HG03064 (cell line): Measurements from ENCODE around the gene ANKRD35.
A peak's percentile ranks its signal among the peaks of the same experiment; 100 is the strongest.
"Not testable (repeated sequence)": the region's sequence is repeated elsewhere in the genome, so short reads cannot be mapped to it uniquely, and the experiment has no call there.

Experiments
- ATAC-seq: cut with Tn5 transposase; IDR thresholded peaks from one replicate; pipeline ENCODE4 v1.9.1; 2021; ENCODE audit warnings: low read depth; ENCODE audit not compliant: unreplicated experiment

The ANKRD35 gene, protein sequence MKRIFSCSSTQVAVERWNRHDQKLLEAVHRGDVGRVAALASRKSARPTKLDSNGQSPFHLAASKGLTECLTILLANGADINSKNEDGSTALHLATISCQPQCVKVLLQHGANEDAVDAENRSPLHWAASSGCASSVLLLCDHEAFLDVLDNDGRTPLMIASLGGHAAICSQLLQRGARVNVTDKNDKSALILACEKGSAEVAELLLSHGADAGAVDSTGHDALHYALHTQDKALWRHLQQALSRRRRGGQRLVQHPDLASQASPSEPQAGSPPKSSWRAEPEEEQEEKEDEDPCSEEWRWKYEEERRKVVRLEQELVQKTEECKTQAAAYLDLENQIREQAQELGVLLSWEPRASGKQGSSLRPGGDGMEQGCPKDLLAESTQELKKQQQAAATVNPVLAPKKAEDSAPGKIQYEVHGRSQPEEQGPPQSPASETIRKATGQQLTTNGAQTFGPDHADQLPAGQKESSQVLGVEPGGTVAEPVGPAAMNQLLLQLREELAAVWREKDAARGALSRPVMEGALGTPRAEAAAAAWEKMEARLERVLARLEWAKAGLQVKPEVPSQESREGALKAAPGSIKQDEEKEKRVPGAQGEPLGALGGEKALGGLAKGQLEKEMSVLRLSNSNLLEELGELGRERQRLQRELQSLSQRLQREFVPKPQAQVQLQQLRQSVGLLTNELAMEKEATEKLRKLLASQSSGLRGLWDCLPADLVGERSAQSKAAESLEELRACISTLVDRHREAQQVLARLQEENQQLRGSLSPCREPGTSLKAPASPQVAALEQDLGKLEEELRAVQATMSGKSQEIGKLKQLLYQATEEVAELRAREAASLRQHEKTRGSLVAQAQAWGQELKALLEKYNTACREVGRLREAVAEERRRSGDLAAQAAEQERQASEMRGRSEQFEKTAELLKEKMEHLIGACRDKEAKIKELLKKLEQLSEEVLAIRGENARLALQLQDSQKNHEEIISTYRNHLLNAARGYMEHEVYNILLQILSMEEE

DNA sequence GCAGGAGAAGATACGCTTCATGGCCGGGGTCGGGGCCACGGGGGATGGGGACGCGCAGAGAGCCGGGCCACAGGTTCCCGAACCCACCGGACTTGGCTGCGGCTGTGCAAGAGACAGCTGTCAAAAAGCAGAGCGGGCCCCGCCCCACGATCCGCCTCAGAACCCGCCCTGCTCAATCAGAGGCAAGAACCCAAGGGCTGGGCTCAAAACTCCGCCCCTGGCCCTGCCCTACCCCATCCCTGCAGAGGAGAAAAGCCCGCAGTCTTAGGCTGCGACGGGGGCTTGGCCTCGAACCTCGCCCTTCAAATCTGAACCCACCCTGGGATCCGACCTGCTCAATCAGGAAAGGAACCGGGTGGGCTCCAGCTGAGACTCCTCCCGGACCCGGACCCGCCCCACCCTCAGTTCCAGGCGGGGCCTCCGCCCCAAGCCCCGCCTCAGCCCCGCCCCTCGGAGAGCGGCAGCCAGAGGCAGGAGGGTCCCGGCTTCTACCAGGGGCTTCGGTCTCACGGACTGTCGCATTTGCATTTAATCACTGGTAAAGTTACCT lies at the start of gene ANKRD35:
ANKRD35 (minus strand) TSS at position 129 of the 550 bp plus-strand sequence; CDS start at position 21, 108 bp downstream.
- ATAC-seq = peak; percentile 99

DNA sequence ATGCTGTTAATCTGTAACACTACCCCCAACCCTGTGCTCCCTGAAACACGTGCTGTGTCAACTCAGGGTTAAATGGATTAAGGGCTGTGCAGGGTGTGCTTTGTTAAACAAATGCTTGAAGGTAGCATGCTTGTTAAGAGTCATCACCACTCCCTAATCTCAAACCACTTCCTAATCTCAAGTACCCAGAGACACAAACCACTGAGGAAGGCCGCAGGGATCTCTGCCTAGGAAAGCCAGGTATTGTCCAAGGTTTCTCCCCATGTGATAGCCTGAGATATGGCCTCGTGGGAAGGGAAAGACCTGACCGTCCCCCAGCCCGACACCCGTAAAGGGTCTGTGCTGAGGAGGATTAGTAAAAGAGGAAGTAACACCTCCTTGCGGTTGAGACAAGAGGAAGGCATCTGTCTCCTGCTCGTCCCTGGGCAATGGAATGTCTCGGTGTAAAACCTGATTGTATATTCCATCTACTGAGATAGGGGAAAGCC lies 46.9 kb upstream of the ANKRD35 start:
- not testable (repeated sequence) for ATAC-seq

DNA sequence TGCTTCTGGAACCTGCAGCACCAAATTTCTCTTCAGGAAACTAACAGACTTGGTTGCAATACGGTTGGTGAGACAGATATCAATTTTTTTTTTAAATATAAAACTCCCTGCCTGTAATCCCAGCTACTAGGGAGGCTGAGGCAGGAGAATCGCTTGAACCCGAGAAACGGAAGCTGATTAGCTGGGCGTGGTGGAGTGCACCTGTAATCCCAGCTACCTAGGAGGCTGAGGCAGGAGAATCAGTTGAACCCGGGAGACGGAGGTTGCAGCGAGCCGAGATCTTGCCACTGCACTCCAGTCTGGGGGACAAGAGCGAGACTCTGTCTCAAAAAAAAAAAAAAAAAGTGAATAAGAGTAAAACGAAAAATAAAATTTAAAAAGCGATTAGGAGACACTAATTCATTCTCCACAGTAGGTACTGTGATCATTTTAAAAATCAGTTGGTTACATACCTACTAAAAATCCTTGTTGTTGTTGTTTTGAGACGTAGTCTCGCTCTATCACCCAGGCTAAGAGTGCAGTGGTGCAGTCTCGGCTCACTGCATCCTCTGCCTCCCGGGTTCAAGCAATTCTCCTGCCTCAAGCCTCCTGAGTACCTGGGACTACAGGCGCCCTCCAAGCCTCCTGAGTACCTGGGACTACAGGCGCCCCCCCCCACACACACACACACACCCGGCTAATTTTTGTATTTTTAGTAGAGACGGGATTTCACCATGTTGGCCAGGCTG lies 42.4 kb upstream of the ANKRD35 start:
- ATAC-seq = no peak

DNA sequence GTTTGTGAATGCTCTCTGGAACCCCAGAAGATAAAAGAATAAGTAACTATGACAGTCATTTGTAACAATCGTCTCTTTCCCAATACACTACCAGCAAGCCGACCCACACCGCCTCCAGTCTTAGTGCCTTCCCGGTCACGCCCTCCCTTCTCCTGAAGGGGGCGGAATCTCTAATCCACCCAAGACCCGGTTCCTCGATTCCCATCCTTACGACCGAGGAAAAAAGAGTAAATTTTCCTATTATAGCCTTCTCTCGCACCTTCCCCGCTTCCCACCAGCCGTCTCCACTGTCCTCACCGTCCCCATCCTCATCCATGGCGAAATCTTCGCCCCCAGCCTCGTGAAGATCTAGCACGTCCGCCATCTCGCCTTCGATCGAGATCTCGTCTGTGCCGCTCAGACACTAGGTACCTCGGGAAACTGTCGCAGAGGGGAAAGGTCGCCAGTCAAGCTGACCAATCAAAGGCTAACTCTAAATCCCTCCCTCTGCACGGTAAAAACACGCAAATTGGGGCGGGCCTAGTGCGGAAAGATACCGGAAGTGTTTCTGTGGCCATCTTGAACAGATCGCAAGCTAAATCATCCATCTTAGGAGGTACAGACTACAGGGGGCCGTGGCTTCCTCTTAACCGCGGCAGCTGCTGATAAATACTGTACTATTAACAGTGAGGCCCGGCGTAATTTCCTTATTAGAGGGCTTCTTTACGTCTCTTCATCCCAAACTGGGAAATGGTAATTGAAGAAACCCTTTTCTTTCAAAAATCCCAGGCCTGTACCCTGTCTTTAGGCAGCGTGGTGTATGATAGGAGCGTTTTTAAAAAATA lies 41.6 kb upstream of the ANKRD35 start, which contains the start of gene RBM8A:
RBM8A (minus strand) TSS at position 422 of the 824 bp plus-strand sequence; CDS start at position 364, 58 bp downstream.
- ATAC-seq = peak; percentile 89

DNA sequence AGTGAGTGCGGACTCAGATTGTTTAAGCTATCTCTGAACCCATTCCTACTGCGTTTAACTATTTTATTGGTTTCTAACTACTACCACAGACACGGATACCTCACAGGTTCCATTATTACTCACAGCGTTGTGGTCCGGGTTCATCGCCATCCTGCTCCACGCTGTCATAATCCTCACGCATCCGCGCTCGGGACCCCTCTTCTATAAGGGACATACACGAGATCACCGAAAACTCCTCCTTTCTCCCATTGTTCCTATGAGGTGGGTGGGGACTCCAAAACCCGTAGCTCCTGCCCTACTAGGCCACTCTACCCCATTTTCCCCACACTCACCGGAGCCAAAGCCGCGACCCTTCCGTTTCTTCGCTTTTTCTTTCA lies 41.0 kb upstream of the ANKRD35 start:
- ATAC-seq = no peak

DNA sequence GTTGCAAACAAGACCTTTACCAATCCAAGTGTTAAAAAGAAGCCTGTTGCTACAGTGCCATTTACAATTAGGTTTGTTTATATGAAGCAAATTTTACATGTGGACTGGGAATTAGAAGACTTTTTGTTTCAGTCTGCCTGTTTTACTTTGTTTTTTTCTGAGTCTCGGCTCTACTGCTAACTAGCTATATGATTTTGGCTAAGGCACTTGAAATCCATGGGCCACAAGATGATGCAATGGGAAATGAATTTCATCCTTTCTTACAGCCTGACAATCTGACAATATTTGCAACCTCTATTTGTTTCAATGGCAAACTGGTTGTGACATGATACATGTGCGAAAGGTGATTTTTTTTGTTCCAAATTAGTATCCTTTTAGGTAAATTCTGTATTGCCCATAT lies 36.6 kb upstream of the ANKRD35 start:
- no peak for ATAC-seq

DNA sequence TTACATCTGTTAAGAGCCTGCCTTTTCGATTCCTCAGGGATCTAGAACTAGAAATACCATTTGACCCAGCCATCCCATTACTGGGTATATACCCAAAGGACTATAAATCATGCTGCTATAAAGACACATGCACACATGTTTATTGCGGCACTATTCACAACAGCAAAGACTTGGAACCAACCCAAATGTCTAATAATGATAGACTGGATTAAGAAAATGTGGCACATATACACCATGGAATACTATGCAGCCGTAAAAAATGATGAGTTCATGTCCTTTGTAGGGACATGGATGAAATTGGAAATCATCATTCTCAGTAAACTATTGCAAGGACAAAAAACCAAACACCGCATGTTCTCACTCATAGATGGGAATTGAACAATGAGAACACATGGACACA lies 34.6 kb upstream of the ANKRD35 start:
- ATAC-seq = not testable (repeated sequence)

DNA sequence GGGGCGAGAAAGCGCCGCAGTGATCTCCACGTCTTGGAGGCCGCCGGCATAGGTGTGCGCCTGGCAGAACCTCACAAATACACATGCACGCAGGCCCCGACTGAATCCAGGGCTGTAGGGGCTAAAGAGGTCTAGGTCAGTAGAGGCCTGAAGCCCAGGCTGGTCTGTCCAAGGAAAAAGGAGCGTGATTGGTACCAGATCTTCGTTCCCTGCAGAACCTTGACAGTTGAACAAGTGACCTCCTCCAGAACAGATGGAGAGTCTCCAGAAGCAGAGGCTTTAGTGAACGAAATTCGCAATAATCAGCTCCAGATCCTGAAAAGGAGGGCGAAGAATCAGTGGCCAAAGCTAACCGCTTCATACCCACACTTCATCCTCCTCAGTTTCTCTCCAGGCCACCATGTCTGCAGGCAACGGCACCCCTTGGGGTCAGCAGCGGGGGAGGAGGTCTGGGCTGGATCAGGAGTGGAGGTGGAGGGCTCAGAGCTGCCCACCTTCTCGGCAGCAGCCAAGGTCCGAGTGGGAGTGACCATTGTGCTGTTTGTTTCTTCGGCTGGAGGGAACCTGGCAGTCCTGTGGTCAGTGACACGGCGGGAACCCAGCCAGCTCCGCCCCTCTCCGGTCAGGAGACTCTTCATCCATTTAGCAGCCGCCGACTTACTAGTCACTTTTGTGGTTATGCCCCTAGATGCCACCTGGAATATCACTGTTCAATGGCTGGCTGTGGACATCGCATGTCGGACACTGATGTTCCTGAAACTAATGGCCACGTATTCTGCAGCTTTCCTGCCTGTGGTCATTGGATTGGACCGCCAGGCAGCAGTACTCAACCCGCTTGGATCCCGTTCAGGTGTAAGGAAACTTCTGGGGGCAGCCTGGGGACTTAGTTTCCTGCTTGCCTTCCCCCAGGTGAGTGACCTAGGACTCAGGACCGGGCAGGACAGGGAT lies 33.6 kb upstream of the ANKRD35 start:
- ATAC-seq = peak; percentile 19

DNA sequence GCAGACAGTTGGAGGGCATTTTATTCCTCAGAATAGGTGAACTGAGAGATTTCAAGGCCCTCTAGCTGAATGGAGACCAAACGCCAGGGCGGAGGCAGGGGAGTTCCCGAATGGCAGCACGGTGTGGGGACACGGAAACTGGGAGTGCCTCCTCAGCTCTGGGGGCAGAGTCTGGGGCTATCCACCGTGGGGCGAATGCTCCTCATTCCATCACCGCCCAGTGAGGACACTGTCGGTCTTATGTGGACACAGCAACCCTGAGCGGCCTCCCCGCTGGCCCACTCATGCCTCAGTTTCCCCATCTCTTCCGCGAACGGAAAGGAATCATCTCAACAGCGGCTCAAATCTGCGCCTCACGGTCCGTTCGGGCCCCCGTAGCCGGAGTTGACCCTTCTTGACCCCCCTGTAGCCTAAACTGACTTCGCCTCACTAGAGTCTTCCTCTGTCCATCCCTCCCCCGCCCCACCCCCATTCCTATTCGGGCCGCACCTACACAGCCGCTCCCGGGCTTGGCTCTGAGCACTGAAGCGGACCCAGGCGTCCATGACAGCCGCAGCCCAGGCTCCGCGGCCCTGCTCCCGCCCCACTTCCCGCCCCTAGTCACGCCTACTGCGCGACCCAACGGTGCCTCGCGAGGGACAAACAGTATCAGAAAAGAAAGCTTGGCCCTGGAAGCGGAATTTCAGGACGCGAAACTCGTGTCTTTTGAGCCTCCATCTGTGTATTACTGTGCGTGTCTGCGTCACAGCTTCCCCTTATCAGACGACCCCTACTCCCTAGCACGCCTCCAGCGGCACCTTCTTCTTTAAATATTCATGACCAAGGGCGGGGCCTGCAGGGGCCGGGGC lies 32.7 kb upstream of the ANKRD35 start, which contains the start of gene PEX11B:
PEX11B (minus strand) TSS at position 574 of the 848 bp plus-strand sequence; CDS start at position 545, 29 bp downstream.
- ATAC-seq = peak; percentile 93

DNA sequence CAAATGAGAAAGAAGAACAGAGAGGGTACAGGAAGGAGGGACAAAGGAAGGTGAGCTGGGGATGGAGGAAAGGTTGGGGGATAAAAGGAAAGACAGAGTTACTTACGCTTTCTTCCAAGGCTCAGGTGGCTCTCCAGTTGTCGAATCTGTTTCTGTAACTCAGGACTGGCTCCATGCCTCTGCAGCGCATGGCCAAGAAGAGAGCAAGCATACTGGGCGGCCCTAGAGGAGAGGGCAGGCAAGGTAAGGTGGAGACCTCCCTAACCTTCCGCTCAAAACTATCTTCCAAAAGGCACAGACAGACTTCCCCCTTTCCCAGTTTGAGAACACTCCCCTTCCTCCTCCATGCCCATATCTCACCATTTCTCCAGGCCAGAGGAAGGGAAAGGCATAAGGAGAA lies 31.9 kb upstream of the ANKRD35 start:
- no peak for ATAC-seq

DNA sequence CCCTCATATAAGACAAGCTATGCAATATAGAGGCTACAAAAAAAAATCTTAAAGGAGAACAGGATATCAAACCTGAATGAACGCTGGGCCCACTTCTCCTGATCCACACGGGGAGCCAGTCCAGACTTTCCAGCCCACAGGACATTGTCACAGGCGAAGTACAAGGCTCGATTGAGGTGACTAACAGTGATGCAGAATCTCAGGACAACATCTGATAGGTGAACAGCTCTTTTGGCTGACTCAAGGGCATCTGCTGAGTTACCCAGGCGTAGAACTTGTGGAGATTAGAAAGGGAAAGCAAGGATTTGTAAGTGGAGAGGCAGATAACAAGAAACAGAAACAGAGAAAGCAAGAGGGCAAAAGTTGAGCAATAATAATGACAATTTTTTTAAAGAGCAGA lies 31.1 kb upstream of the ANKRD35 start:
- no peak for ATAC-seq

DNA sequence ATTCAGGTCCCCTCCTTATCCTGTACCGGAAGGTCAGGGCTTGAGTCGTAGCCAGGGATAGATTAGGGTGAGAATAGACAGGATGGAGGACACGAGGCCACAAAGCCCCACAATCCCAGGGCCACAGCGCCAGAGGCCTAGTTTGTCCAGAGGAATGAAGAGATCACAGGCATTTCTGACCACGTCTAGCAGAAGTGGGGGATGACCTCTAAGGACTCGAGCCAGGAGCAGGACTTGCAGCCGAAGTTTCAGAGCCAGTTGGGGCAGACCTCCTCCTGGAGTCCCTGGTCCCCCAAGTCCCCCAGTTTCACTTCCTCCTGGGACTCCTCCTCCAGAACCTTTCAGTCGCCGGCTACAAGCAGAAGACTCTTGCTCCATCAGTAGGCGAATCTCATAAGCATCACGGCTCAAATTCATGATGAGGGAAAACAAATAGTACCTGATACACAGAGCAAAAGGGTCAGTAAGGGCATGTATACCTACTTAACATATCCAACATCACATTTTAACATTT lies 26.5 kb upstream of the ANKRD35 start:
- no peak for ATAC-seq

DNA sequence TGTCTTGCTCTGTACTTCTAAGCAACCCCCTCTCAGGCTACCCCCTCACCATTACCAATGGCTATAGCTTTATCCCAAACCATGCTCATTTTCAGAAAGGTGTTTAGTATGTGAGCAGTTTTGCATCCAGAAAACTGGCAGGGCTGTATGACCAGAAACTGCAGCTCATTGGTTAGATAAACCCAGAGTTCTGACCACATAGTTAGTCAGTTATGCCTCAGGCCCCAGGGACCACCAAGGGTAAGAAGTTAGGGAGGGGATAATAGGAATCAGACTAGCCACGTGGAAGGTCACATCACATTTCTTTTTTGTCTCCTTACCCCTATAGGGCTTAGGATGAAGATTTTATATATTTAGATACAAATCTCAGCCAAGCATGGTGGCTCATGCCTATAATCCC lies 23.0 kb upstream of the ANKRD35 start:
- no peak for ATAC-seq

DNA sequence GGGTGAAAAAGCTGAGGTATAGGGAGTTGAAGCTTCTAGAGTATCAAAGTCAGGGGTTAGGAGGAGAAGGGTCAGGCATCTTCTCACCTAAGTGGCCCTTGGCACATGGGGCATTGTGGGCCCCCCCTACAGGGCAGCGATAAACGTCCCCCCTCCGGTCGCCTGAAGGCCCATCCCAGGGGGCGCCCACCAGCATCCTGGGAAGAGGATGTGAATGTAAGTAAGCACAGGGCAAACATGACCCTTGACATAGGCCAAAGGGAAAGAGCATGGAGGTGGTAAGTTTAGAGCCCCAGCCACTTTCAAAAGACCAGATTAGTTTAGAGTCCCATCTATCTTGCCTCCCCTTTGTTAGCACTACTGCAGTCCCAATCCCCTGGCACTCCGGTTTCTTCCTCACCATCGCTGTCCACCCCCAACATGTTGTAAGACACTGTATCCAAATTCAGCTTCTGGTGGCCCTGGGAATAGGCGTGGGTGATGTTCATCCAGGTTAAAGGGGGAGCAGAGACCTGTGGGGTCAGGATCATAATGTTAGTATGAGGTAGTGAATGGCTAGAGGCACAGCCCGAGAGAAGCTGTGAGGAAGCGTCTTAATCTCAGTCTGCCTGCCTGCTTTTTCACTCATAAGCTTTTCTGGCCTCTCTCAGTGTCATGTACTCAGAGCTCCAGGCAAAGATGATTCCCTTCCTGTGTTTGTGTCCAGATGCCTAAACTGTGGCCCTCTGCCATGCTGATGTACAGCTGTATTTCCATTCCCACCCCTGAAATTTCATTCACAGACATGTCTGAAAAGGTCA lies 21.5 kb upstream of the ANKRD35 start:
- no peak for ATAC-seq

DNA sequence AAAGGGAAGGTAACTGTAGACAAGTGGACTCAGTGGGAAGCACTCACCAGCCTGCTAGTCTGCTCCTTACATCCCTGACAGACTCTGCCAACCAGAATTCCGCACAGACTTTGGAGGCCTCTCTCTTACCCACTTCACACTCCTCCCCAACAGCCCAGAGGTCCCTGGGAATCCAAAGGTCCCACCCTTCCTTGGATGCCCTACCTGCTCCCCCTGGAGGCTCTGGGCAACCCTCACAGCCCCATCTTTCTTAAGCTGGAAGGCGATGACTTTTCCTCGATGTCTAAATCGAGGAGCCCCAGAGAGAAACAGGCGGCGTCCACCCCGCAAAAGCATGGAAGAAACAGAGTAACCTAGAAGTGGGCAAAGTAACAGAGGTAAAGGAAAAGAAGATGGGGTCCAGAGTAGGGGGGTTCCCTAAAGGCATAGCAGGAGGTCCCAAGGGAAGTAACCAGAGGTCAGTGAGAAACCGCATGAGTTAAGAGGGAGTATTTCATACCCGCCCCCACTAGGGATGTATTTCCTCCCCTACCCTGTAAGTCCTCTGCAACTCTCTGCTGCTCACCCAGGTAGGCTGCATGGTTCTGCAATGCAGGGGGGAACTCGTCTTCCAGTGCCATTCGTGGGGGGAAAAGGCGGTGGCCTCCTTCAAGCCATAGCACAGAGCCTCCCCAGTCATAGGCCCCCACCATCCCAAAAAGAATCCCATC lies 15.8 kb upstream of the ANKRD35 start:
- ATAC-seq = no peak
